GM21381 (cell line): ENCODE results near the gene GOLGA6L25.
"Not testable (repeated sequence)": the region's sequence is repeated elsewhere in the genome, so short reads cannot be mapped to it uniquely, and the experiment has no call there.

ENCODE experiments used
- ATAC-seq: cut with Tn5 transposase; IDR thresholded peaks from one replicate; pipeline ENCODE4 v1.9.1; 2021; ENCODE audit warnings: mild to moderate bottlenecking, moderate library complexity; ENCODE audit not compliant: unreplicated experiment

Gene GOLGA6L25

GRCh38 chr15:28553268-28553667 lies at the start of gene GOLGA6L25:
Gene GOLGA6L25, plus strand, starts transcription at chr15:28553568. Its CDS starts 61 bp downstream, at chr15:28553629.
- not testable (repeated sequence) for ATAC-seq

DNA sequence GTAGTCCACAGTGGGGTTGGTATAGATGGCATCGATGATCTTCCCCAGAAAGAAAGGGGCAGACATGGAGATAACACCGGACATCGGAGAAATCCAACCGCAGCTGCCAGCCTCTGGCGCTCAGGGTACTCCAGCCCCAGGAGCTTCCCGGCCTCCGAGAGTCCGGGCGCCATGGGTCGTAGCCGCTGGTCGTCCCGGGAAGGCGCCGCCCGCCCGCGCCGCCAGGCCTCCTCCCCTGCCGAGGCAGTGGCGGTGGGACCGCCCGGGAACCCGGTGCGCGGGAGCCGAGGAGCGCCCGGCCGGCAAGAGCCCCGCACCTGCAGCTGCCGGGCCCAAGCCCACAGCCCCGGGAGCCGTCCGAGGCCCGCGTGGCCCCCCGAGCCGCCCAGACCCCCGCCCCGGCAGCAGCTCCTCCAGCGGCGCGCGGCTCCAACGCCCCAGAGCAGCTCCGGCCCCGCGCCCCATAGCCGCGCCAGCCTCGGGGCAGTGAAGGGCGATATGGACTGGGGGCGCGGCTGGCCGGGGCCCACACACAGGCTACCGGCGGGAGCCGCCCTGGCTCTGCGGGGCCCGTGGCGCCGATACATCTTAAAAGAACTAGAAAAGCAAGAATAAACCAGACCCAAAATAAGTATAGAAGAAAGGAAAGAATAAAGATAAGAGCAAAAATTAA lies 45.0 kb upstream of the GOLGA6L25 start:
- ATAC-seq: not testable (repeated sequence)

GRCh38 chr15:28514128-28514527 lies 39.2 kb upstream of the GOLGA6L25 start:
- ATAC-seq: not testable (repeated sequence)

- not testable (repeated sequence) for ATAC-seq
Observed at GRCh38 chr15:28515208-28515607, 38.2 kb upstream of the GOLGA6L25 start.

DNA sequence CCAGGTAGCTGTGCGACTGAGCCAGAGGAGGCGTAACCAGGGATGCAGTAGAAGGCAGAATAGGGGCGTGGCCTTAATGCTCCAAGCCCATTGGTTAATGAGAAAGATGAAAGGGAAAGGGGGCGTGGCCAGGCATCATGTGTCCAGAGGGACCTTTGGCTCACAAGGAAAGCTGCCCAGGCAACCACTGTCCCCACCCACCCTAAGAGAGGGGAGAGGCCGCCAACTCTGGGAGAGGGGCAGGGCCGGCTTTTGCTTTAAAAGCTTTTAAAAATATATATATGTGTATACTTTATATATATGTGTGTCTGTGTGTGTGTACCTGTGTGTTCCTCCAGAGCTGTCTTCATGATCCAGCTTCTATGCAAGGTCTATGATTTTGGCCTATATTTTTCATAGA lies 20.4 kb upstream of the GOLGA6L25 start, which contains the start of gene GOLGA8G:
Gene GOLGA8G, minus strand, starts transcription at position 18 of the 400 bp plus-strand sequence. CDS start 62 bp downstream, outside the sequence.
- not testable (repeated sequence) for ATAC-seq

GRCh38 chr15:28573351-28573750 lies 20.0 kb downstream of the GOLGA6L25 start:
- not testable (repeated sequence) for ATAC-seq

GRCh38 chr15:28588977-28589606 lies 35.7 kb downstream of the GOLGA6L25 start:
- ATAC-seq: not testable (repeated sequence)

GRCh38 chr15:28589769-28590168 lies 36.4 kb downstream of the GOLGA6L25 start:
- not testable (repeated sequence) for ATAC-seq

GRCh38 chr15:28592395-28592794 lies 39.0 kb downstream of the GOLGA6L25 start:
- not testable (repeated sequence) for ATAC-seq

GRCh38 chr15:28593424-28594129 lies 40.2 kb downstream of the GOLGA6L25 start:
- not testable (repeated sequence) for ATAC-seq

DNA sequence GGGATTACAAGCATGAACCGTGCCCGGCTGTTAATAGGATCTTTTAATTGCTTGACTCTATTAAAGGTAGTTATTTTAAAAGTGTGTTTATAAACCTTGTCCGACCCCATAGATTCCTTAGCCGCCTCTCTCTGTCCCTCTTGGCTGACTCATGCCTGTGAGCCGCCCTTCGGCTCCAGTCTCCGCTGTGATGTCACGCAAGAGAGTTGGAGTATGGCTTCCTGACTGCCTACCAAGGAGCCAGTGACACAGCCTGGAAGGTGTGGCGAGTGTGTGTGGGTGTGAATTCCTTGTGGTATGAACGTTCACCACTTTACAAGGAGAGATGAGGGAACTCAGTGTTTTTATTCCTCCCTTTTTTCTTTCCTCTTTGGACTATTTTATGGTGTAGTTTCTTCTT lies 44.1 kb downstream of the GOLGA6L25 start:
- ATAC-seq: not testable (repeated sequence)

- ATAC-seq: not testable (repeated sequence)
Observed at GRCh38 chr15:28598209-28598608, 44.8 kb downstream of the GOLGA6L25 start.

- not testable (repeated sequence) for ATAC-seq
Observed at GRCh38 chr15:28602152-28602551, 48.8 kb downstream of the GOLGA6L25 start.
